GM18951 (cell line): Measurements from ENCODE around the gene CPXM2.

Experiments
- POLR2A ChIP-seq: IDR thresholded peaks from 4 replicates; pipeline ENCODE4 v1.6.1; 2011; ENCODE audit warnings: mild to moderate bottlenecking; ENCODE audit not compliant: insufficient read length, insufficient read depth; ENCODE audit errors: extremely low read depth
- in situ Hi-C: fragments of 300-500 bp; cut with MboI; formaldehyde crosslinking; loops from one replicate; pipeline ENCODE4 v1.12.0; 2022; ENCODE audit warnings: low sequenced_read_pairs, mixed read lengths, inconsistent platforms; ENCODE audit not compliant: unreplicated experiment

The CPXM2 gene

GRCh38 chr10:123891144-123892071 lies at the start of gene CPXM2:
Gene CPXM2, minus strand, starts transcription at chr10:123891807. Its CDS starts 148 bp downstream, at chr10:123891659.
- in situ Hi-C loops = no loop called here
- TF ChIP-seq POLR2A = no peak

GRCh38 chr10:123939591-123939990 lies 48.0 kb upstream of the CPXM2 start:
- no peak for TF ChIP-seq POLR2A
- in situ Hi-C loops = no loop called here

DNA sequence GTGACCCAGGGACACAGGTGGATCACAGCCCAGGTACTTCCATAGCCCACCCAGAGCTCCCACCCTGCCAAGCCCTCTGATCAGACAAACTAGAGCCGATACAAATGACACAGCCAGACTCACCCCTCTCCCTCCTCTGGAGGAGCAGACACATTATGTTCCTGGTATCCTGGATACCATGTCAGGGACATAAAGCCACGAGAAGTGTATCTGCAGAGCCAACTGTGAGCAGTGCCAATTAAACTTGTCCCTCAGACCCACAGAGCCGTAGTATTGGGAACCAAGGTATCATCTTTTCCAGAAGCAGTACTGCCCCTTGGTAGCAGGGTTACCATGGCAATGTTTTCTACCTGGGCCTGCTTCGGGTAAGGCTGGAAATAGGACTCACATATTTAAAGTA lies 47.3 kb upstream of the CPXM2 start:
- in situ Hi-C loops = no loop called here

GRCh38 chr10:123936426-123936825 lies 44.8 kb upstream of the CPXM2 start:
- no peak for TF ChIP-seq POLR2A
- in situ Hi-C loops = no loop called here

More for the DNA sequence above, 47.3 kb upstream of the CPXM2 start:
- no peak for TF ChIP-seq POLR2A

- TF ChIP-seq POLR2A = no peak
- in situ Hi-C loops = no loop called here
Observed at GRCh38 chr10:123935680-123936079, 44.1 kb upstream of the CPXM2 start.

- TF ChIP-seq POLR2A = no peak
- in situ Hi-C loops = no loop called here
Observed at GRCh38 chr10:123934846-123935245, 43.2 kb upstream of the CPXM2 start.

GRCh38 chr10:123930340-123931001 lies 38.9 kb upstream of the CPXM2 start:
- in situ Hi-C loops = no loop called here
- no peak for TF ChIP-seq POLR2A

DNA sequence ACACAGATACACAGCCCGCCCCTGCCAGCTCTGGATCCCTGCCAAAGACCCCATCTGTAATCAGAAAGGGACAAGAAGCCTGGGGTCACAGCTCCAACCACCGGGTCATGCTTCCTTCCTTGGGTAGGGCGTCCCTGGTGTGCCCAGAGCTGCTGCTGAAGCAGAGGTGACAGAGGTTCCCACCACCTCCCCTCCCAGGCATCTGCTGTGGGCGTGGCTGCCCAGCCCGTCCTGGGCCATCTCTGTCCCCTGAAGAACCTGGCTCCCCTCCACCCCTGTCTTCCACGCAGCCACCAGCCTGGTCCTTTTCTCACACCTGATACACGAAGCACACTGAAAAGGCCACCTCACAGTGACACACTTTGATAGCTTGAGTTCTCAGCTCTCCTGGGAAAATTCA lies 38.2 kb upstream of the CPXM2 start:
- no peak for TF ChIP-seq POLR2A
- in situ Hi-C loops = no loop called here

DNA sequence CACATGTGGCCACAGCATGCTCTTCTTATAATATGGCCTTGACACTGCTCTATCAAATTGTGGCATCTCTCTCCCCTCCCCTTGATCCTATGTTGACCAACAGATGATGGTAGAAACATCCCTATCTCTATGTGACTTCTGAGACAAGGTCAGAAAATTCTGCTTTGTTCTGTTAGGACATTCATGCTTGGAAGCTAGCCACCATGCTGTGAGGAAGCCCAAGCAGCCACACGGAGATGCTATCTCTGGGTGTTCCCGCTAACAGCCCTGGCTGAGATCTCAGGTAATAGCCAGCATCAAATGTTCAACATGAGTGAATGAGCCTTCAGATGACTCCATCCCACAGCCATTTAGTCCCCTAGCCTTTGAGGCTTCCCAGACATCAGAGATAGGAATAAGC lies 36.8 kb upstream of the CPXM2 start:
- no peak for TF ChIP-seq POLR2A
- in situ Hi-C loops = no loop called here

DNA sequence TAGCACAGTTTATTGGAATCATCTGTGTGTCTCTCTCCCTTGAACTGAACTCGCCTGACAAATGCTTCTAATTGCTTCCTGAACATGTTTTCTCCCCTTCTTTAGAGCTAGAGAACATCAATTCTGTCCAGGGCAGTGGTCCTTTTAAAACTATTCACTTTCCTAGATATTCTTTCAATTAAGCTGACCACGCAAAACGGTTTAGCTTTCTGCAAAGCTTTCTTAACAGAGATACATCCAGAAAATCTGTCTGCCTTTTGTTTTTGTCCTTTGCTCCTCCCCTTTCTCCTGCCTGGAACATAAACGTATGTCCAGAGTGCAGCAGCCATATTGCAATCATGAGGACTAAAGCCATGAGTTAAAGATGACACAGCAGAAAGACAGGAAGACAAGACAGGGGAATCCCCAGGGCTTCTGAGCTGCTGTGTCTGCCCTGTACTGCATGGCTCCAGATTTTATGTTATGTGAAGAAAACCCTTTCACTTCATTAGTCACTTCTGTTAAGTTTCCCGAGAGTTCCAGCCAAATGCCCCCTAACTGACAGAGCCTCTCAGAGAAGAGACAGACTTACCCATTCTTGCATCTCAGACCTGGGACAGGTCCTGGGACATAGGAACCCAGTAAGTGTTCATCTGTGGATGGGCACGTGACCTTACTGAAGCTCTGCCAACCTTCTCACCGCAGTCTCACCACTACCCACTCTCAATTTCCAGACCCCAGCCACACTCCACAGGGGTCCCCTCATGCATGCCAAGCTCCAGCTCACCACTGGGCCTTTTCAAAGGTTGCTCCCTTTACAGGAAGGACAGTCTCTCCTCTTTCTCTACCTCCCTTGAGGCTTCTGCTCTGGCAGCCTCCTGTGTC lies 35.0 kb upstream of the CPXM2 start:
- in situ Hi-C loops = no loop called here
- no peak for TF ChIP-seq POLR2A

- TF ChIP-seq POLR2A = no peak
- in situ Hi-C loops = no loop called here
Observed at GRCh38 chr10:123922126-123922525, 30.5 kb upstream of the CPXM2 start.

- no peak for TF ChIP-seq POLR2A
- in situ Hi-C loops = no loop called here
Observed at GRCh38 chr10:123916775-123917174, 25.2 kb upstream of the CPXM2 start.

DNA sequence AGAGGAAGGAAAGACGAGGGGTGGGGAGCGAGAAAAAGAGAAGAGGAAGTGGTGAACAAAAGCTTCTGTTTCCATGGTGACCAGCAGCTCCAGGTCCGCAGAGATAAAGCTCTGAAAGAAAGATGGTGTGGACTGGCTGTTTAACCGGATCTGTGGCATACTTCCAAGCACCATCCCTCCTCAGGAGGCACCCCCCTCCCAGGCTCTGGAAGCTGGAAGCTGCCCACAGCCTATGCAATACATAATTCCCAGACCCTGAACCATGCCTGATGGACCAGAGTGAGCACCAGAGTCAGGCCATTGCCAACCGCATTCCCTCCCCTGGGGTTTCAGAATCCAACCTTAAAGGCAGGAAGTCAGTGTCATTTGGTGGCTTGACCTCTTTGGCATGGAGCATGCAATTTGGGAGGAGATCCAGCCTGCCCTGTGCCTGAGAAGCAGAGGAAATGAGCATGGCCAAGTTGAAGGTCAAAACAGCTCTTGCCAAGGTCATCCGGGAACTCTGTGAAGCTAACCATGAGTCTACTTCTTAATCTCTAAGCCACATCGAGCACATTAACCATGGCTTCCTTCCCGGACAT lies 22.2 kb upstream of the CPXM2 start:
- TF ChIP-seq POLR2A = no peak
- in situ Hi-C loops = no loop called here
